ENCODE results near the gene ARF3. TPM values are rescaled to one million over a fixed set of nuclear protein-coding genes. Genes with fewer than 3 reads are reported as not detected.

ARF3 gene
- total RNA-seq, 1 experiment from 2014 or later: 263 TPM

DNA sequence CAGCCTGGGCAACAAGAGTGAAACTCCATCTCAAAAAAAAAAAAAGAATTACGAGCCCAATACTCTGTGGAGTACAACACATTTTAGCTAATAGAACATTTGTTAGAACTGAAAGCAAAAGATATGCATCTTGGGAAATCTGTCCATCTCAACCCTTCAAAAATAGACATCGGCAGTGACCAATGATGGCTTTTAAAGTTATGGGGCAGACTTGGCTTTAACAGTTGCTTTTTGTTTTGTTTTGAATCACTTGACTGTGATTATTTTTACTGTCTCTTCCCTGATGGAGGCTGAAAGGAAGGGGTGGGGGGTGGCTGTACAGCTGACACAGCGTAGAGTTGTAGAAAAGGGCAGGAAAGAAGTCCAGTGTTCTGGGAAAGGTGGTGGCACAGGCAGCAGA lies 34.2 kb downstream of the ARF3 start:
- Mint-ChIP-seq H3K4me1 (peaks cover 10 to 14% of the 10 kb centered on the region in 2 experiments), H3K27me3 (ENCODE audit: low read depth) (no peaks in the 10 kb centered on the region), H3K36me3 (ENCODE audit: insufficient read depth in 1 of 3, low read depth in 3 of 3) (peaks cover 18 to 42% (median 25%) of the 10 kb centered on the region in 3 experiments), H3K27ac (no peak overlapping the region), H3K4me3 (no peak overlapping the region), H3K9me3 (no peaks in the 10 kb centered on the region)
- no peak overlapping the region for H2AFZ ChIP-seq (ENCODE audit: low read length)
- no peak for DNase-seq
- H4K8ac ChIP-seq (replicated peaks; ENCODE audit: insufficient read length, low read depth, low read length): no peak overlapping the region
- H3K18ac ChIP-seq (ENCODE audit: insufficient read length, low read depth, low read length): no peak overlapping the region
- H2BK120ac ChIP-seq (ENCODE audit: low read depth, low read length, poor library complexity, severe bottlenecking): no peak overlapping the region
- H3K4ac ChIP-seq (ENCODE audit: low read depth, low read length): no peak overlapping the region
- H3K9me3 ChIP-seq (ENCODE audit: control insufficient read depth, low read depth, low read length): no peaks in the 10 kb centered on the region
- H3K4me2 ChIP-seq (ENCODE audit: insufficient read depth, insufficient read length, low read length): no peak overlapping the region
- H3K23me2 ChIP-seq (ENCODE audit: insufficient read length, low read depth, low read length, poor library complexity, severe bottlenecking): peaks cover 4% of the 10 kb centered on the region
- no peak overlapping the region for H2BK20ac ChIP-seq (ENCODE audit: low read depth, low read length, poor library complexity, severe bottlenecking)
- no peak overlapping the region for H3T11ph ChIP-seq (ENCODE audit: low read length)
- no peaks in the 10 kb centered on the region for H3K79me1 ChIP-seq (ENCODE audit: insufficient read depth, low read depth, low read length, poor library complexity, severe bottlenecking)
- no peak overlapping the region for H3K27ac ChIP-seq (ENCODE audit: insufficient read length, low read depth, low read length)
- WGBS (ENCODE audit: extremely low coverage, insufficient read length, low lambda C conversion rate): no CpG with 5 or more reads among the region's 3 CpGs
- no peaks in the 10 kb centered on the region for H3K27me3 ChIP-seq (ENCODE audit: insufficient read depth, low read length)
- no peak overlapping the region for H2BK12ac ChIP-seq (ENCODE audit: insufficient read length, low read depth, low read length)
- H3K9ac ChIP-seq (ENCODE audit: extremely low read depth, insufficient read length, low read length): no peak overlapping the region
- TF ChIP-seq, protein P1, sequence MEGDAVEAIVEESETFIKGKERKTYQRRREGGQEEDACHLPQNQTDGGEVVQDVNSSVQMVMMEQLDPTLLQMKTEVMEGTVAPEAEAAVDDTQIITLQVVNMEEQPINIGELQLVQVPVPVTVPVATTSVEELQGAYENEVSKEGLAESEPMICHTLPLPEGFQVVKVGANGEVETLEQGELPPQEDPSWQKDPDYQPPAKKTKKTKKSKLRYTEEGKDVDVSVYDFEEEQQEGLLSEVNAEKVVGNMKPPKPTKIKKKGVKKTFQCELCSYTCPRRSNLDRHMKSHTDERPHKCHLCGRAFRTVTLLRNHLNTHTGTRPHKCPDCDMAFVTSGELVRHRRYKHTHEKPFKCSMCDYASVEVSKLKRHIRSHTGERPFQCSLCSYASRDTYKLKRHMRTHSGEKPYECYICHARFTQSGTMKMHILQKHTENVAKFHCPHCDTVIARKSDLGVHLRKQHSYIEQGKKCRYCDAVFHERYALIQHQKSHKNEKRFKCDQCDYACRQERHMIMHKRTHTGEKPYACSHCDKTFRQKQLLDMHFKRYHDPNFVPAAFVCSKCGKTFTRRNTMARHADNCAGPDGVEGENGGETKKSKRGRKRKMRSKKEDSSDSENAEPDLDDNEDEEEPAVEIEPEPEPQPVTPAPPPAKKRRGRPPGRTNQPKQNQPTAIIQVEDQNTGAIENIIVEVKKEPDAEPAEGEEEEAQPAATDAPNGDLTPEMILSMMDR (conservative IDR thresholded peaks at IDR 0.05): no peak
- H3K4me1 ChIP-seq (ENCODE audit: insufficient read depth, low read length): no peaks in the 10 kb centered on the region
- H2AK5ac ChIP-seq (ENCODE audit: insufficient read length, low read length): no peak overlapping the region
- no peaks in the 10 kb centered on the region for H4K20me1 ChIP-seq (ENCODE audit: control insufficient read depth, insufficient read depth, insufficient read length)
- H2BK5ac ChIP-seq (ENCODE audit: insufficient read length, low read length): no peak overlapping the region
- no peak overlapping the region for H2BK15ac ChIP-seq (ENCODE audit: low read depth, low read length)
- no peaks in the 10 kb centered on the region for H3K79me2 ChIP-seq (ENCODE audit: insufficient read depth, low read length)
- H4K5ac ChIP-seq (ENCODE audit: insufficient read length, low read depth, low read length): no peak overlapping the region
- no peak overlapping the region for H3K23ac ChIP-seq (ENCODE audit: insufficient read length, low read depth, low read length)
- H3K14ac ChIP-seq (ENCODE audit: insufficient read depth, low read length): no peak overlapping the region
- no peak overlapping the region for H4K91ac ChIP-seq (ENCODE audit: insufficient read length, low read depth, low read length)
- no peak overlapping the region for H3K56ac ChIP-seq (ENCODE audit: insufficient read length, low read depth, low read length)
